ENCODE measurements around the gene PHF13. TPM values are rescaled to one million over a fixed set of nuclear protein-coding genes. Genes with fewer than 3 reads are reported as not detected.
A peak's percentile ranks its signal among the peaks of the same experiment; 100 is the strongest.

Gene PHF13
- polyA plus RNA-seq, 1 donor = 25.0 TPM

- no peak for DNase-seq
Observed at GRCh38 chr1:6601049-6601922, 12.2 kb upstream of the PHF13 start.

GRCh38 chr1:6601923-6602668 lies 11.4 kb upstream of the PHF13 start:
- DNase-seq = no peak

DNA sequence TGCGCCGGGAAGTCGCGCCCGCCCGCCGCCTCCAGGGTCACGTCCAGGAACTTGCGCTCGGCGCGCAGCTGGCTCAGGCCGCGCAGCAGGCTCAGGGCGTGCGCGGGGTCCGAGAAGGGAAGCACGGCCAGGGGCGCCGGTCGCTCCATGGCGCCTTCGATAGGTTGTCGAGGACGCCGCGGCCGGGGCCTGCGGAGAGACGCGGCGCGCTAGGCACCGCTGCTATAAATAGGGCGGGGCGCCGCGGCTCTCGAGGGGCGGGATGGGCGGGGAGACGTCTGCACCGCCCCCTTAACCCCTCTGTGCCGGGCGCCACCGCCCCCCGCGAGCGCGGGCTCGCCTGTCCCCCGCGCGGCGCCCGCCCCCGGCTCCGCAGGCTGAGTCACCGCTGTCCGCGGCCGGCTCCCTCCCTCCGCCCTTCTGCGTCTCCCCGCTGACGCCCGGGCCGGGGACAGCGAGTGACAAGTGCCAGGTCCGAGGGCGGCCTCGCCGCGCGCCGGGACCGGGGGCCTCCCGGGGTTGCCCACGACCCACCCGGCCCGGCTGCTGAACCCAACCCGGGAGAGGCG lies 10.8 kb upstream of the PHF13 start, which contains the start of gene KLHL21:
Gene KLHL21, minus strand, starts transcription at position 201 of the 569 bp plus-strand sequence. Its CDS starts 52 bp downstream, at position 149.
- DNase-seq = no peak

GRCh38 chr1:6603238-6603914 lies 10.2 kb upstream of the PHF13 start:
- DNase-seq = no peak

GRCh38 chr1:6603915-6604558 lies 9.5 kb upstream of the PHF13 start:
- DNase-seq = no peak

GRCh38 chr1:6612641-6613360 lies 730 bp upstream of the PHF13 start:
- no peak for DNase-seq

- DNase-seq = no peak
Observed at GRCh38 chr1:6614019-6614928, 743 bp downstream of the PHF13 start.

- DNase-seq = no peak
Observed at GRCh38 chr1:6614929-6615785, 1.6 kb downstream of the PHF13 start.

GRCh38 chr1:6619045-6619444 lies 5.5 kb downstream of the PHF13 start:
- no peak for DNase-seq

GRCh38 chr1:6621429-6622391 lies 8.2 kb downstream of the PHF13 start:
- no peak for DNase-seq

DNA sequence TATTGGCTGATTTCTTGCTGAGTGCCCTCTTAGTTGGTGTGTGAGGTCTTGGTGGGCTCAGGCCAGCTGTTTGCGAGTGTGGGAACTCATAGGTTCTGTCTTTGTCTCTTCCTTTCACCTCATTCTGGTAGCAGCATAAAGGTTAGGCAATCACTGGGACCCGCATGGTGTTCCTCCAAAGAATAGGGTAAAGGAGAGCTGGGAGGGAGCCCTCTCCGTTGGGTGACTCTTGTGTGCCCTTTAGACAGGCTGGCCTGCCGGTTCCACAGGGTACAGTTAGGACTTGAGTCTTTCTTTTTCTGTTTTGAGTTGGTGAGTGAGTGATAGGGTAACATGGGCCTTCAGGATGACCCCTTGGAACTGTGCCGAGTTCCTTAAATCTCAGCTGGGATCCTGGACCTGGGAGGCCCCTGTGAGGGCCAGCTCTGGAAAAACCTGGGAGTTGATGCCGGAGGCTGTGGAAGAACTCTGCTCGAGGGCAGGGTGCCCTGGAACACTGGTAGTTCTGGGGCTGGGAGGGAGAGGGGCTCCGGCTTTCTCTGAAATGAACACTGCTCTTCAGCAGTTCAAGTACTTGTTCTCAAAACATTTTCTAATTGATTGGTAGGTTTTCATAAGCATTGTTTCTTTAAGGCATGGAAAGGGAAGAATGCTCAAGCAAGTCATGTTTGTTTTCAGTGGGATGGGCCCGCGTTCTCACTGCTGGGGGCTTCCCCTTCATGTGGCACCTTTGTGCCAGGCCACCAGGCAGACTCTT lies 9.0 kb downstream of the PHF13 start:
- no peak for DNase-seq

- no peak for DNase-seq
Observed at GRCh38 chr1:6623269-6623965, 9.9 kb downstream of the PHF13 start.

- DNase-seq = peak; percentile 84
Observed at GRCh38 chr1:6624710-6625583, 11.4 kb downstream of the PHF13 start, which contains the start of gene THAP3. TSS of gene THAP3 (plus strand) at chr1:6624868. CDS start at chr1:6625219, 351 bp downstream.

GRCh38 chr1:6625584-6626149 lies 12.1 kb downstream of the PHF13 start:
- no peak for DNase-seq

DNA sequence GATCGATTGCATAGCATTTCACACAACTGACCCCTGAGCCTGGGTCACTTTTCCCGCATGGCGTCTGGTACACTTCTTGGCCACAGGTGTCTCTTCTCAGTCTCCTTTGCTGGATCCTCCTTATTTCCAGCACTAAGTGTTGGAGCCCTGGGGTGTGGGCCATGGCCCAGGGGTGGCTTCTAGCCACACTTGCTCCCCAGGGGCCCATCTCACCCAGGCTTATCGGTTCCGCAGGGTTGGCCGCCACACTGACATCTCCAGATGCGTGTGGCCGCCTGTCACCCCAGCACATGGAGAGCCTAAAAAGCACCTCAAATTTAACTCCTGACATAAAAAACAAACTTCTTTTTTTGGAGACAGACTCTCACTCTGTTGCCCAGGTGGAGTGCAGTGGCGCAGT lies 13.5 kb downstream of the PHF13 start:
- no peak for DNase-seq
